CD4-positive, alpha-beta T cell treated with Interleukin-4 for 1 hour (primary cell): ENCODE data around the gene MAP3K12.
"Not testable (repeated sequence)": the region's sequence is repeated elsewhere in the genome, so short reads cannot be mapped to it uniquely, and the experiment has no call there.

ENCODE experiments used
- DNase-seq, 2 donors: peaks; one replicate each; pipeline ENCODE4 v3.0.0-alpha.2; 2020 to 2022

The MAP3K12 gene

GRCh38 chr12:53492188-53492587, 7.1 kb downstream of the MAP3K12 start:
- DNase-seq: no peak

GRCh38 chr12:53489242-53489864, 9.9 kb downstream of the MAP3K12 start:
- DNase-seq: no peak

GRCh38 chr12:53486736-53487487, 12.3 kb downstream of the MAP3K12 start:
- no peak for DNase-seq

GRCh38 chr12:53485955-53486735, 13.1 kb downstream of the MAP3K12 start:
- DNase-seq: no peak

- no peak for DNase-seq
Measured at GRCh38 chr12:53484686-53485575, 14.3 kb downstream of the MAP3K12 start.

GRCh38 chr12:53483979-53484377, 15.3 kb downstream of the MAP3K12 start:
- no peak for DNase-seq

GRCh38 chr12:53483225-53483978, 15.9 kb downstream of the MAP3K12 start:
- no peak for DNase-seq

GRCh38 chr12:53482626-53483168, 16.6 kb downstream of the MAP3K12 start:
- no peak for DNase-seq

GRCh38 chr12:53481939-53482586, 17.2 kb downstream of the MAP3K12 start:
- peak in 1 of 2 donors; percentile 30 for DNase-seq

- DNase-seq: not testable (repeated sequence)
Measured at GRCh38 chr12:53481458-53481857, 17.8 kb downstream of the MAP3K12 start.

- no peak for DNase-seq
Measured at GRCh38 chr12:53480491-53481442, 18.5 kb downstream of the MAP3K12 start.

GRCh38 chr12:53479331-53479730, 19.9 kb downstream of the MAP3K12 start:
- DNase-seq: no peak

GRCh38 chr12:53478865-53479264, 20.4 kb downstream of the MAP3K12 start:
- DNase-seq: no peak

- peak in 1 of 2 donors; percentile 46 for DNase-seq
Measured at GRCh38 chr12:53476769-53477209, 22.5 kb downstream of the MAP3K12 start.

GRCh38 chr12:53474819-53475218, 24.4 kb downstream of the MAP3K12 start:
- DNase-seq: no peak

- no peak for DNase-seq
Measured at GRCh38 chr12:53474077-53474476, 25.2 kb downstream of the MAP3K12 start.

GRCh38 chr12:53472056-53472582, 27.1 kb downstream of the MAP3K12 start:
- no peak for DNase-seq

GRCh38 chr12:53468282-53468681, 31.0 kb downstream of the MAP3K12 start:
- DNase-seq: no peak

- no peak for DNase-seq
Measured at GRCh38 chr12:53467880-53468279, 31.4 kb downstream of the MAP3K12 start.
